Muscle of back (tissue), 10 donors: ENCODE results near the gene QRICH1. TPM values are rescaled to one million over a fixed set of nuclear protein-coding genes. Genes with fewer than 3 reads are reported as not detected.

Experiments used
- polyA plus RNA-seq, 10 donors: library from polyadenylated mRNA; unstranded; fragments of 120-200 nt; gene quantifications; one replicate each; pipeline ENCODE4 v1.2.1, GENCODE V29; 2013; ENCODE audit not compliant: insufficient read length in 10 of 10

The QRICH1 gene
- polyA plus RNA-seq, 10 donors, result 47.5 to 63.6 (median 53.9) TPM

Other genes starting within 250 kb of the QRICH1 start
- gene PRKAR2A, start 246.2 kb downstream of the QRICH1 start, polyA plus RNA-seq, result 10 to 100 TPM; 30.2 to 47.0 (median 38.9) TPM
- 10 to 100 TPM; 13.1 to 20.8 (median 16.0) TPM for gene SLC25A20, start 195.2 kb downstream of the QRICH1 start, polyA plus RNA-seq
- 10 to 100 TPM; 40.0 to 69.3 (median 56.1) TPM for gene ARIH2, start 175.2 kb downstream of the QRICH1 start, polyA plus RNA-seq
- 10 to 100 TPM in 8 of 10 donors, 1 to 10 TPM in 2; 8.2 to 15.8 (median 12.7) TPM for gene P4HTM, start 103.8 kb downstream of the QRICH1 start, polyA plus RNA-seq
- 100 to 1,000 TPM in 6 of 10 donors, 10 to 100 TPM in 4; 92.1 to 147 (median 106) TPM for gene WDR6, start 86.7 kb downstream of the QRICH1 start, polyA plus RNA-seq
- 10 to 100 TPM; 24.6 to 35.1 (median 29.1) TPM for gene DALRD3, start 75.5 kb downstream of the QRICH1 start, polyA plus RNA-seq
- gene NDUFAF3, start 72.0 kb downstream of the QRICH1 start, polyA plus RNA-seq, result 10 to 100 TPM; 43.0 to 58.3 (median 51.6) TPM
- 100 to 1,000 TPM; 186 to 255 (median 241) TPM for gene IMPDH2, start 64.7 kb downstream of the QRICH1 start, polyA plus RNA-seq
- gene QARS1, start 10.7 kb upstream of the QRICH1 start, polyA plus RNA-seq, result 100 to 1,000 TPM; 227 to 289 (median 271) TPM
- gene USP19, start 26.8 kb upstream of the QRICH1 start, polyA plus RNA-seq, result 10 to 100 TPM; 28.5 to 37.0 (median 32.0) TPM
- 100 to 1,000 TPM; 258 to 439 (median 333) TPM for gene LAMB2, start 39.0 kb upstream of the QRICH1 start, polyA plus RNA-seq
- 10 to 100 TPM; 11.4 to 18.8 (median 14.0) TPM for gene CCDC71, start 72.3 kb upstream of the QRICH1 start, polyA plus RNA-seq
- 100 to 1,000 TPM in 4 of 10 donors, 10 to 100 TPM in 6; 64.9 to 114 (median 89.6) TPM for gene KLHDC8B, start 77.5 kb upstream of the QRICH1 start, polyA plus RNA-seq
- gene C3orf62, start 183.2 kb upstream of the QRICH1 start, polyA plus RNA-seq, result 10 to 100 TPM in 2 of 10 donors, 1 to 10 TPM in 8; 4.2 to 15.5 (median 7.3) TPM
- 10 to 100 TPM; 30.0 to 66.4 (median 46.6) TPM for gene USP4, start 246.0 kb upstream of the QRICH1 start, polyA plus RNA-seq